HepG2 (cell line): ENCODE measurements around the gene INF2. TPM values are rescaled to one million over a fixed set of nuclear protein-coding genes. Genes with fewer than 3 reads are reported as not detected.

Experiments
- AHDC1 ChIP-seq: sonication (generic); formaldehyde crosslinking; IDR thresholded peaks from 2 replicates; pipeline ENCODE4 v1.5.1; 2020; ENCODE audit warnings: mild to moderate bottlenecking, missing genetic modification reagents, borderline replicate concordance
- FOXO1 ChIP-seq: sonication (generic); formaldehyde crosslinking; IDR thresholded peaks from 2 replicates; pipeline ENCODE4 v1.4.0; 2020; ENCODE audit warnings: missing genetic modification reagents
- SRF ChIP-seq: IDR thresholded peaks from 2 replicates; pipeline ENCODE4 v1.6.1; 2011; ENCODE audit warnings: mild to moderate bottlenecking, low read depth, low read length, moderate library complexity
- ZBED4 ChIP-seq: sonication (generic); formaldehyde crosslinking; IDR thresholded peaks from 2 replicates; pipeline ENCODE4 v1.4.0; 2020; ENCODE audit warnings: missing genetic modification reagents, borderline replicate concordance
- ZBTB39 ChIP-seq: sonication (generic); formaldehyde crosslinking; IDR thresholded peaks from 2 replicates; pipeline ENCODE4 v1.5.0; 2020; ENCODE audit warnings: missing genetic modification reagents
- ZFY ChIP-seq: sonication (generic); formaldehyde crosslinking; IDR thresholded peaks from 2 replicates; pipeline ENCODE4 v1.4.0; 2020; ENCODE audit warnings: missing genetic modification reagents
- ZNF343 ChIP-seq: sonication (generic); formaldehyde crosslinking; IDR thresholded peaks from 2 replicates; pipeline ENCODE4 v1.4.0; 2020; ENCODE audit warnings: mild to moderate bottlenecking, missing genetic modification reagents
- ZNF546 ChIP-seq: sonication (generic); formaldehyde crosslinking; conservative IDR thresholded peaks from 2 replicates; pipeline ENCODE4 v1.8.1; 2023; ENCODE audit warnings: mild to moderate bottlenecking, missing genetic modification reagents
- ZNF562 ChIP-seq: sonication (generic); formaldehyde crosslinking; IDR thresholded peaks from 2 replicates; pipeline ENCODE4 v1.8.0; 2022; ENCODE audit warnings: missing genetic modification reagents, borderline replicate concordance
- ZNF609 ChIP-seq: sonication (generic); formaldehyde crosslinking; IDR thresholded peaks from 2 replicates; pipeline ENCODE4 v1.4.0; 2020; ENCODE audit warnings: mild to moderate bottlenecking, missing genetic modification reagents, borderline replicate concordance
- ZNF777 ChIP-seq: sonication (generic); formaldehyde crosslinking; IDR thresholded peaks from 2 replicates; pipeline ENCODE4 v1.4.0; 2020; ENCODE audit warnings: missing genetic modification reagents
- polyA plus RNA-seq, 8 experiments: library from polyadenylated mRNA; depleted of rRNA in 3 of 8; stranded (reverse) in 7 of 8; unstranded in 1 of 8; fragments of >200 nt; fragmentation: Illumina TruSeq in 4 of 8; extraction: Trizol in 4 of 8; gene quantifications; 2 replicates each; pipeline versions ENCODE4 v1.2.1 to v1.2.3, GENCODE V29; 2011 to 2016; ENCODE audit warnings: low read depth in 4 of 8, missing spikeins in 1 of 8, mixed read lengths in 1 of 8; ENCODE audit not compliant: insufficient read depth in 1 of 8
- total RNA-seq, 5 experiments: library from RNA; depleted of rRNA; stranded (reverse); fragments of >200 nt; fragmentation: Illumina TruSeq; extraction: Trizol; gene quantifications; 2 replicates each; pipeline ENCODE4 v1.2.3, GENCODE V29; 2016; ENCODE audit warnings: low read depth in 1 of 5

The INF2 gene
- total and polyA plus RNA-seq, 2 of the 13 experiments (the other 11 are each of a cell fraction or from before 2014, with no cell fraction given): 16.4 to 26.4 TPM

GRCh38 chr14:104752735-104753527 lies 63.5 kb downstream of the INF2 start, which contains the start of gene SIVA1 (continued):
- 0 out of 2 replicates have a peak, but pooled peaks have one; percentile 22 for TF ChIP-seq AHDC1 (CRISPR knock-in tag)
- TF ChIP-seq ZNF562 (CRISPR knock-in tag): no peak
- peak; percentile 67; the same call in 1 of the 2 replicates for TF ChIP-seq ZNF546 (CRISPR knock-in tag)
- no peak for TF ChIP-seq ZBTB39
- peak; percentile 37; the same call in 1 of the 2 replicates for TF ChIP-seq ZNF777 (CRISPR knock-in tag)
- no peak; the same call in 1 of the 2 replicates for TF ChIP-seq FOXO1 (CRISPR knock-in tag)
- TF ChIP-seq ZNF609 (CRISPR knock-in tag): 0 out of 2 replicates have a peak, but pooled peaks have one; percentile 24
- no peak; the same call in 1 of the 2 replicates for TF ChIP-seq ZBED4 (CRISPR knock-in tag)
- TF ChIP-seq ZFY: peak; percentile 96
- TF ChIP-seq ZNF343: peak; percentile 93
- peak; percentile 50; the same call in 1 of the 2 replicates for TF ChIP-seq SRF
